Activated CD4-positive, alpha-beta T cell treated with anti-CD3 and anti-CD28 coated beads for 36 hours (primary cell): ENCODE data around the gene NEK7. TPM values are rescaled to one million over a fixed set of nuclear protein-coding genes. Genes with fewer than 3 reads are reported as not detected.
"Not testable (repeated sequence)": the region's sequence is repeated elsewhere in the genome, so short reads cannot be mapped to it uniquely, and the experiment has no call there.

Source experiments
- ATAC-seq: fragments of 200-7000 bp; cut with Tn5 transposase; one replicate; pipeline ENCODE4 v1.10.0; 2021; ENCODE audit warnings: mild to moderate bottlenecking, moderate library complexity
- CTCF ChIA-PET: fragments of 350-600 bp; sonication (Branson Sonifier 250); formaldehyde crosslinking; loops from one replicate; lab custom pipeline; 2021; ENCODE audit warnings: antibody characterized with exemption; lab: Charles Lee
- POLR2A ChIA-PET: fragments of 350-600 bp; sonication (Branson Sonifier 250); formaldehyde crosslinking; loops from one replicate; lab custom pipeline; 2021; ENCODE audit warnings: antibody characterized with exemption, inconsistent platforms; lab: Charles Lee
- DNase-seq: peaks from one replicate; pipeline ENCODE4 v3.0.0-alpha.2; 2020
- H3K27ac Mint-ChIP-seq: one replicate; pipeline ENCODE4 v1.8.0; 2021; ENCODE audit warnings: mixed read lengths
- H3K27me3 Mint-ChIP-seq: one replicate; pipeline ENCODE4 v1.8.0; 2021; ENCODE audit warnings: mixed read lengths
- H3K36me3 Mint-ChIP-seq: one replicate; pipeline ENCODE4 v1.8.0; 2021; ENCODE audit warnings: low read depth, mixed read lengths
- H3K4me1 Mint-ChIP-seq: one replicate; pipeline ENCODE4 v1.8.0; 2021; ENCODE audit warnings: mixed read lengths
- H3K4me3 Mint-ChIP-seq: one replicate; pipeline ENCODE4 v1.8.0; 2021; ENCODE audit warnings: mild to moderate bottlenecking, moderate library complexity, mixed read lengths
- H3K9me3 Mint-ChIP-seq: one replicate; pipeline ENCODE4 v1.8.0; 2021; ENCODE audit warnings: low read depth, mixed read lengths
- intact Hi-C, 2 experiments: fragments of 100-400 bp; cut with DNase I in 1 of 2; cut with micrococcal nuclease in 1 of 2; formaldehyde crosslinking; loops; one replicate each; pipeline versions ENCODE4 v1.14.2 to v1.15.1; 2022 to 2024; cut with DNase I, micrococcal nuclease
- total RNA-seq, 2 experiments: library from RNA; stranded (reverse); gene quantifications; one replicate each; pipeline ENCODE4 v1.2.3, GENCODE V29; 2021

The NEK7 gene
- total RNA-seq, 2 experiments from 2014 or later, result 46.9 to 49.0 TPM

- no peaks in the 10 kb centered on the region for H3K27me3 Mint-ChIP-seq
- H3K4me1 Mint-ChIP-seq, result peaks cover 75% of the 10 kb centered on the region
- peaks cover 3% of the 10 kb centered on the region for H3K36me3 Mint-ChIP-seq
- H3K9me3 Mint-ChIP-seq, result peaks cover 4% of the 10 kb centered on the region
- DNase-seq (peak; percentile 73), ATAC-seq (peak; percentile 93)
- ChIA-PET CTCF (interaction anchor here (0.7 kb wide), 1 partner anchor 15 kb away, joined by 3 read pairs; no protein-coding TSS in a partner anchor), POLR2A (interaction anchor here (0.6 kb wide), 1 partner anchor 33 kb away, joined by 3 read pairs; no protein-coding TSS in a partner anchor)
- H3K27ac Mint-ChIP-seq, result peak overlapping the region; percentile 86
- intact Hi-C loops, result loop anchor here (1.0 to 2.0 kb wide), 4 partner anchors 35 to 157 kb away; partner anchors contain the start of gene NEK7 (in 1 of the 2)
- H3K4me3 Mint-ChIP-seq, result peak overlapping the region; percentile 15
Observed at GRCh38 chr1:198201956-198202784, 45.4 kb downstream of the NEK7 start.

GRCh38 chr1:198203434-198203833 is 46.6 kb downstream of the NEK7 start:
- ChIA-PET POLR2A (interaction anchor here (0.5 to 0.7 kb wide), 2 partner anchors 26 to 65 kb away, joined by 3 to 4 read pairs; no protein-coding TSS in a partner anchor), CTCF (no interaction called here)
- Mint-ChIP-seq H3K27me3 (no peaks in the 10 kb centered on the region), H3K9me3 (peaks cover 4% of the 10 kb centered on the region), H3K27ac (peak overlapping the region; percentile 39), H3K4me3 (no peak overlapping the region), H3K4me1 (peaks cover 71% of the 10 kb centered on the region), H3K36me3 (peaks cover 3% of the 10 kb centered on the region)
- no peak for DNase-seq
- no peak for ATAC-seq
- intact Hi-C loops, result loop anchor here (2.0 kb wide), 2 partner anchors 37 to 155 kb away; no protein-coding TSS in a partner anchor

GRCh38 chr1:198205016-198205684 is 48.4 kb downstream of the NEK7 start:
- ATAC-seq (no peak), DNase-seq (no peak)
- Mint-ChIP-seq H3K4me3 (no peak overlapping the region), H3K27ac (no peak overlapping the region), H3K27me3 (no peaks in the 10 kb centered on the region), H3K9me3 (peaks cover 4% of the 10 kb centered on the region), H3K4me1 (peaks cover 61% of the 10 kb centered on the region), H3K36me3 (peaks cover 3% of the 10 kb centered on the region)
- POLR2A ChIA-PET, result no interaction called here
- intact Hi-C loops, result no loop called here
- CTCF ChIA-PET, result interaction anchor here (0.6 to 0.7 kb wide), 2 partner anchors 10 to 173 kb away, joined by 3 read pairs; no protein-coding TSS in a partner anchor

- Mint-ChIP-seq H3K4me1 (peaks cover 49% of the 10 kb centered on the region), H3K36me3 (peaks cover 4% of the 10 kb centered on the region), H3K27ac (no peak overlapping the region), H3K27me3 (no peaks in the 10 kb centered on the region), H3K4me3 (no peak overlapping the region), H3K9me3 (peaks cover 4% of the 10 kb centered on the region)
- DNase-seq (no peak), ATAC-seq (no peak)
- ChIA-PET CTCF (interaction anchor here (0.7 to 0.9 kb wide), 3 partner anchors 30 to 172 kb away, joined by 3 read pairs; no protein-coding TSS in a partner anchor), POLR2A (no interaction called here)
- intact Hi-C loops, result no loop called here
Observed at GRCh38 chr1:198206292-198206691, 49.5 kb downstream of the NEK7 start.

- H3K4me1 Mint-ChIP-seq, result peaks cover 17% of the 10 kb centered on the region
- ATAC-seq (no peak), DNase-seq (no peak)
- H3K27me3 Mint-ChIP-seq, result no peaks in the 10 kb centered on the region
- H3K9me3 Mint-ChIP-seq, result peaks cover 9% of the 10 kb centered on the region
- peaks cover 16% of the 10 kb centered on the region for H3K36me3 Mint-ChIP-seq
- intact Hi-C loops, result no loop called here
- ChIA-PET POLR2A (no interaction called here), CTCF (interaction anchor here (1.0 kb wide), 1 partner anchor 44 kb away, joined by 3 read pairs; no protein-coding TSS in a partner anchor)
- no peak overlapping the region for H3K27ac Mint-ChIP-seq
- H3K4me3 Mint-ChIP-seq, result no peak overlapping the region
Observed at GRCh38 chr1:198211696-198212095, 54.9 kb downstream of the NEK7 start.

GRCh38 chr1:198212126-198212525 is 55.3 kb downstream of the NEK7 start:
- ChIA-PET CTCF (interaction anchor here (1.0 kb wide), 1 partner anchor 43 kb away, joined by 3 read pairs; no protein-coding TSS in a partner anchor), POLR2A (no interaction called here)

GRCh38 chr1:198212675-198213074 is 55.9 kb downstream of the NEK7 start:
- H3K27ac Mint-ChIP-seq, result no peak overlapping the region
- H3K4me1 Mint-ChIP-seq, result peaks cover 24% of the 10 kb centered on the region
- no peaks in the 10 kb centered on the region for H3K27me3 Mint-ChIP-seq
- ChIA-PET POLR2A (no interaction called here), CTCF (no interaction called here)
- H3K9me3 Mint-ChIP-seq, result peaks cover 9% of the 10 kb centered on the region
- intact Hi-C loops, result no loop called here
- no peak overlapping the region for H3K4me3 Mint-ChIP-seq
- ATAC-seq (peak; percentile 57), DNase-seq (no peak)
- peaks cover 18% of the 10 kb centered on the region for H3K36me3 Mint-ChIP-seq

More at GRCh38 chr1:198212126-198212525, 55.3 kb downstream of the NEK7 start:
- DNase-seq, result no peak
- H3K27me3 Mint-ChIP-seq, result no peaks in the 10 kb centered on the region
- no peak overlapping the region for H3K4me3 Mint-ChIP-seq
- peaks cover 18% of the 10 kb centered on the region for H3K36me3 Mint-ChIP-seq
- no peak for ATAC-seq
- peaks cover 9% of the 10 kb centered on the region for H3K9me3 Mint-ChIP-seq
- H3K4me1 Mint-ChIP-seq, result peaks cover 21% of the 10 kb centered on the region
- intact Hi-C loops, result no loop called here
- no peak overlapping the region for H3K27ac Mint-ChIP-seq

GRCh38 chr1:198214924-198215323 is 58.1 kb downstream of the NEK7 start:
- DNase-seq (no peak), ATAC-seq (no peak)
- ChIA-PET CTCF (interaction anchor here (0.6 kb wide), 1 partner anchor 9 kb away, joined by 3 read pairs; no protein-coding TSS in a partner anchor), POLR2A (no interaction called here)
- peaks cover 26% of the 10 kb centered on the region for H3K4me1 Mint-ChIP-seq
- no peak overlapping the region for H3K4me3 Mint-ChIP-seq
- H3K27me3 Mint-ChIP-seq, result no peaks in the 10 kb centered on the region
- H3K9me3 Mint-ChIP-seq, result peaks cover 11% of the 10 kb centered on the region
- no peak overlapping the region for H3K27ac Mint-ChIP-seq
- H3K36me3 Mint-ChIP-seq, result peaks cover 18% of the 10 kb centered on the region
- intact Hi-C loops, result no loop called here

GRCh38 chr1:198220428-198220827 is 63.6 kb downstream of the NEK7 start:
- Mint-ChIP-seq H3K4me3 (no peak overlapping the region), H3K9me3 (peaks cover 20% of the 10 kb centered on the region), H3K4me1 (peaks cover 38% of the 10 kb centered on the region), H3K27ac (no peak overlapping the region), H3K27me3 (no peaks in the 10 kb centered on the region), H3K36me3 (peaks cover 21% of the 10 kb centered on the region)
- intact Hi-C loops, result no loop called here
- DNase-seq (no peak), ATAC-seq (no peak)
- ChIA-PET CTCF (interaction anchor here (1.2 kb wide), 1 partner anchor 21 kb away, joined by 3 read pairs; no protein-coding TSS in a partner anchor), POLR2A (no interaction called here)

GRCh38 chr1:198227010-198227409 is 70.2 kb downstream of the NEK7 start:
- DNase-seq, H3K27me3 Mint-ChIP-seq, CTCF ChIA-PET, ATAC-seq, POLR2A ChIA-PET, H3K4me3 Mint-ChIP-seq, intact Hi-C loops, H3K27ac Mint-ChIP-seq: not testable (repeated sequence)
- Mint-ChIP-seq H3K36me3 (peaks cover 20% of the 10 kb centered on the region), H3K9me3 (peaks cover 17% of the 10 kb centered on the region), H3K4me1 (peaks cover 27% of the 10 kb centered on the region)

GRCh38 chr1:198227454-198227853 is 70.7 kb downstream of the NEK7 start:
- peaks cover 27% of the 10 kb centered on the region for H3K4me1 Mint-ChIP-seq
- DNase-seq, H3K27me3 Mint-ChIP-seq, H3K4me3 Mint-ChIP-seq, CTCF ChIA-PET, intact Hi-C loops, POLR2A ChIA-PET, ATAC-seq, H3K27ac Mint-ChIP-seq: not testable (repeated sequence)
- peaks cover 14% of the 10 kb centered on the region for H3K9me3 Mint-ChIP-seq
- peaks cover 21% of the 10 kb centered on the region for H3K36me3 Mint-ChIP-seq
